CD4-positive, CD25-positive, alpha-beta regulatory T cell (primary cell): Measurements from ENCODE around the gene ISLR. TPM values are rescaled to one million over a fixed set of nuclear protein-coding genes. Genes with fewer than 3 reads are reported as not detected.

Source experiments
- ATAC-seq, 2 donors: fragments of 150-1000 bp; cut with Tn5 transposase; one replicate each; pipeline ENCODE4 v1.10.0; 2021; ENCODE audit warnings: low read depth in 2 of 2, moderate number of reproducible peaks in 2 of 2, moderate library complexity in 1 of 2
- DNase-seq, 3 donors: peaks; one replicate each; pipeline versions ENCODE4 v3.0.0 to v3.0.0-alpha.2; 2012 to 2022; ENCODE audit warnings: mixed read lengths in 1 of 3
- H3K27ac ChIP-seq: one replicate; pipeline ENCODE4 v1.7.0; 2013; ENCODE audit warnings: mild to moderate bottlenecking, low read length; ENCODE audit not compliant: insufficient read depth, poor library complexity, severe bottlenecking
- H3K27me3 ChIP-seq: one replicate; pipeline ENCODE4 v1.7.0; 2013; ENCODE audit warnings: low read length; ENCODE audit not compliant: control insufficient read depth, insufficient read depth
- H3K36me3 ChIP-seq: one replicate; pipeline ENCODE4 v1.7.0; 2013; ENCODE audit warnings: mild to moderate bottlenecking, low read length, moderate library complexity; ENCODE audit not compliant: control insufficient read depth, insufficient read depth
- H3K4me1 ChIP-seq: 2 replicates; pipeline ENCODE4 v1.7.0; 2013; ENCODE audit warnings: mild to moderate bottlenecking, low read length; ENCODE audit not compliant: insufficient read depth, control insufficient read depth, poor library complexity, severe bottlenecking
- H3K4me3 ChIP-seq: one replicate; pipeline ENCODE4 v1.7.0; 2013; ENCODE audit warnings: low read depth, mild to moderate bottlenecking, low read length, moderate library complexity
- H3K9me3 ChIP-seq, 2 experiments: 1 replicate in 1 of 2; 2 replicates in 1 of 2; pipeline ENCODE4 v1.7.0; 2013; ENCODE audit warnings: low read length in 2 of 2, mild to moderate bottlenecking in 1 of 2, moderate library complexity in 1 of 2; ENCODE audit not compliant: control insufficient read depth in 2 of 2
- H3K27ac Mint-ChIP-seq, 3 donors: one replicate each; pipeline ENCODE4 v1.8.0; 2020 to 2022; ENCODE audit warnings: mild to moderate bottlenecking in 3 of 3, mixed read lengths in 3 of 3, moderate library complexity in 2 of 3
- H3K27me3 Mint-ChIP-seq: one replicate; pipeline ENCODE4 v1.8.0; 2022; ENCODE audit warnings: mild to moderate bottlenecking, mixed read lengths
- H3K36me3 Mint-ChIP-seq: one replicate; pipeline ENCODE4 v1.8.0; 2020; ENCODE audit warnings: mixed read lengths
- H3K4me1 Mint-ChIP-seq, 4 donors: one replicate each; pipeline ENCODE4 v1.8.0; 2020 to 2022; ENCODE audit warnings: mixed read lengths in 4 of 4, mild to moderate bottlenecking in 1 of 4
- H3K4me3 Mint-ChIP-seq, 4 donors: one replicate each; pipeline ENCODE4 v1.8.0; 2020 to 2022; ENCODE audit warnings: mild to moderate bottlenecking in 4 of 4, mixed read lengths in 4 of 4, moderate library complexity in 3 of 4
- H3K9me3 Mint-ChIP-seq, 7 donors: one replicate each; pipeline ENCODE4 v1.8.0; 2020 to 2022; ENCODE audit warnings: mixed read lengths in 7 of 7, mild to moderate bottlenecking in 3 of 7, moderate library complexity in 2 of 7
- polyA plus RNA-seq, 4 donors: library from polyadenylated mRNA; unstranded; fragments of 300-500 nt; fragmentation: Illumina TruSeq; gene quantifications; one replicate each; pipeline ENCODE4 v1.2.3, GENCODE V29; 2021
- total RNA-seq: library from RNA; stranded (reverse); gene quantifications from one replicate; pipeline ENCODE4 v1.2.3, GENCODE V29; 2022

ISLR gene
- total and polyA plus RNA-seq, 5 donors from 2014 or later, result not detected

DNA sequence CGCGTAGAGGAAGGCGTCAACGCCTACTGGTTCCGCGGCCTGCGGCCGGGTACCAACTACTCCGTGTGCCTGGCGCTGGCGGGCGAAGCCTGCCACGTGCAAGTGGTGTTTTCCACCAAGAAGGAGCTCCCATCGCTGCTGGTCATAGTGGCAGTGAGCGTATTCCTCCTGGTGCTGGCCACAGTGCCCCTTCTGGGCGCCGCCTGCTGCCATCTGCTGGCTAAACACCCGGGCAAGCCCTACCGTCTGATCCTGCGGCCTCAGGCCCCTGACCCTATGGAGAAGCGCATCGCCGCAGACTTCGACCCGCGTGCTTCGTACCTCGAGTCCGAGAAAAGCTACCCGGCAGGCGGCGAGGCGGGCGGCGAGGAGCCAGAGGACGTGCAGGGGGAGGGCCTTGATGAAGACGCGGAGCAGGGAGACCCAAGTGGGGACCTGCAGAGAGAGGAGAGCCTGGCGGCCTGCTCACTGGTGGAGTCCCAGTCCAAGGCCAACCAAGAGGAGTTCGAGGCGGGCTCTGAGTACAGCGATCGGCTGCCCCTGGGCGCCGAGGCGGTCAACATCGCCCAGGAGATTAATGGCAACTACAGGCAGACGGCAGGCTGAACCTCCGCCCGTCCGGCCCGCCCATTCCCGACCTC is 39.0 kb upstream of the ISLR start:
- Histone ChIP-seq H3K4me3 (no peak overlapping the region), H3K4me1 (peaks cover 20% of the 10 kb centered on the region), H3K9me3 (no peaks in the 10 kb centered on the region), H3K27ac (no peak overlapping the region), H3K27me3 (peaks cover 27% of the 10 kb centered on the region), H3K36me3 (no peaks in the 10 kb centered on the region)
- no peak overlapping the region for H3K27ac Mint-ChIP-seq
- DNase-seq (no peak), ATAC-seq (no peak)
- H3K36me3 Mint-ChIP-seq, result no peaks in the 10 kb centered on the region
- peaks cover 0 to 44% (median 19%) of the 10 kb centered on the region in 4 donors for H3K4me1 Mint-ChIP-seq
- peaks cover 0 to 4% (median 0%) of the 10 kb centered on the region in 7 donors for H3K9me3 Mint-ChIP-seq
- peak overlapping the region; percentile 26 to 74 (median 68) for H3K4me3 Mint-ChIP-seq
- H3K27me3 Mint-ChIP-seq, result peaks cover 86% of the 10 kb centered on the region

DNA sequence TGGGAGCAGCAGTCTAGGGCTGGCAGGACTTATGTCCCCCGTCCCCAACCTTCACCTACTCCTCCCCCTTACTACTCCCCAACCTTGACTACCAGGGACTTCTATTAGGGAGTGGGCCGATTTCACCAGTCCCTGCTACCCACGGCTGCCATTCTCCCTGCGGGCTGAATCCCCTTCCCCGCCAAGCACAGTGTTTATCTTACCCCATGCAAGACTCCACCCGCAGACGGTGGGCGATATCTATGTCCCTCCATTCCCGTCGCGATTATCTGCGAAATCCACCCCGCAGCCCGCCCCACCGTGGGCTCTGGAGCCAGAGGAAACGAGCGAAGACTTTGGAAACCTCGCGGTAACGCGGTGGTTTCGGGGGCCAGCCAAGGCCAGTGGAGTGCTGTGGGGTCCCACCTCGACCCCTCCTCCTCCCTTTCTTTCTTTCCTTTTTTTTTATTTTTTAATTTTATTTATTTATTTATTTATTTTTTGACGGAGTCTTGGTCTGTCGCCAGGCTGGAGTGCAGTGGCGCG is 38.4 kb upstream of the ISLR start:
- H3K27me3 Mint-ChIP-seq, result peaks cover 84% of the 10 kb centered on the region
- H3K27ac Mint-ChIP-seq, result no peak overlapping the region
- Histone ChIP-seq H3K9me3 (no peaks in the 10 kb centered on the region), H3K27me3 (peaks cover 27% of the 10 kb centered on the region), H3K4me1 (peaks cover 20% of the 10 kb centered on the region), H3K4me3 (no peak overlapping the region), H3K27ac (no peak overlapping the region), H3K36me3 (no peaks in the 10 kb centered on the region)
- ATAC-seq (no peak), DNase-seq (no peak)
- H3K9me3 Mint-ChIP-seq, result peaks cover 0 to 4% (median 0%) of the 10 kb centered on the region in 7 donors
- H3K4me3 Mint-ChIP-seq, result peak overlapping the region; percentile 26 to 74 (median 68)
- no peaks in the 10 kb centered on the region for H3K36me3 Mint-ChIP-seq
- H3K4me1 Mint-ChIP-seq, result peaks cover 0 to 40% (median 19%) of the 10 kb centered on the region in 4 donors

DNA sequence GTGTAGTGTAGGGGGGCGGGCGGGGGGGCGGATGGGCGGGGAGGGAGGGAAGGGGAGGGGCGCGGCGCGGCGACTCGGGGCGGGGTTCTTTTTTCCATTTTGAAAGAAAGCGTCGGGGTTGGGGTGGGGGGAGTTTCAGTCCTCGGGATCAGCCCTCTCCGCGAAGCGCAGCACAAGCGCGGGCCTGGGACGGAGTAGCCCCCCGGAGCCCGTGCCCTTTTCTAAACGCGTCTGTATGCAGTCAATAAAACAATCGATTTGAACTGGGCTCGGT is 37.0 kb upstream of the ISLR start:
- Mint-ChIP-seq H3K4me1 (peaks cover 0 to 32% (median 16%) of the 10 kb centered on the region in 4 donors), H3K27me3 (peaks cover 78% of the 10 kb centered on the region), H3K9me3 (peaks cover 0 to 4% (median 0%) of the 10 kb centered on the region in 7 donors), H3K27ac (no peak overlapping the region), H3K4me3 (peak overlapping the region in 3 of 4 donors; percentile 73 to 86 (median 82)), H3K36me3 (no peaks in the 10 kb centered on the region)
- no peak for DNase-seq
- H3K4me1 ChIP-seq, result peaks cover 20% of the 10 kb centered on the region
- H3K27me3 ChIP-seq, result peaks cover 26% of the 10 kb centered on the region
- H3K9me3 ChIP-seq, result no peaks in the 10 kb centered on the region
- H3K4me3 ChIP-seq, result no peak overlapping the region
- no peak for ATAC-seq
- H3K36me3 ChIP-seq, result no peaks in the 10 kb centered on the region
- H3K27ac ChIP-seq, result no peak overlapping the region

DNA sequence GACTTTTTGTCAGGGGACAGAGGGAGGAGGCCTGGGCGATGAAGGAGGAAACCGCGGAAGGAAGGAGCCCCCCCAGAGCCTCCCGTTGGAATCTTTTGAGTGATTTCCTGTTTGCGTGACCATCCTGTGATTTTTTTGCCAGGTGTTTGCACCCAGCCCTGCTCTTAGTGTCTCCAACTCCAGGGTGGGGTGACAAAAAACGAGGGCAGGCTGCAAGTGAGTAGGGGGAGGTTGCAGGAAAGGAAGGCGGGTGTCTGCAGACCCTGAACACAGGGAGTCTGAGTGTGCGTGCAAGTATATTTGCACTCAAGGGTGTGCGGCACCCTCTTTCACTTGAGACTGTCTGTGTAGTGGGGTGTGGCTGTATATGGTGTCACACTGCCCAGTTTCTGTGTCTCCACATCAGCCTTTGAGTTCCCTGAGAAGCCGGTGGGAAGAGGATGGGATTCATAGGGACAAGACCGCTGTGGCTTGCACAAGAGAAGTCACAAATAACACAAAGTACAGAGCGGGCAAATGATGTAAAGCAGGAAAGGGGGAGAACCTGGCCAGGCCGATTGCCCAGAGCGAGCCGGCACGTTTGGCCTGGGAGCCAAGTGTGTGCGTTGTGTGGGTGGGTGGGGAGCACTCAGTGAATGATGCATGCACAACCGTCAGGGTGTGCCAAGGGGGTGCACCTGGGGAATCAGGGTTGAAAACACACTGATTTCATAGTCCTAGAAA is 36.5 kb upstream of the ISLR start:
- peaks cover 0 to 32% (median 15%) of the 10 kb centered on the region in 4 donors for H3K4me1 Mint-ChIP-seq
- ATAC-seq, result no peak
- peak overlapping the region in 1 of 3 donors; percentile 23 for H3K27ac Mint-ChIP-seq
- H3K4me1 ChIP-seq, result peaks cover 20% of the 10 kb centered on the region
- no peaks in the 10 kb centered on the region for H3K36me3 ChIP-seq
- no peak overlapping the region for H3K27ac ChIP-seq
- H3K4me3 ChIP-seq, result no peak overlapping the region
- H3K27me3 ChIP-seq, result peaks cover 21% of the 10 kb centered on the region
- H3K9me3 Mint-ChIP-seq, result peaks cover 0 to 4% (median 0%) of the 10 kb centered on the region in 7 donors
- H3K36me3 Mint-ChIP-seq, result no peaks in the 10 kb centered on the region
- no peak for DNase-seq
- H3K9me3 ChIP-seq, result no peaks in the 10 kb centered on the region
- peaks cover 77% of the 10 kb centered on the region for H3K27me3 Mint-ChIP-seq
- H3K4me3 Mint-ChIP-seq, result peak overlapping the region; percentile 30 to 82 (median 76)

DNA sequence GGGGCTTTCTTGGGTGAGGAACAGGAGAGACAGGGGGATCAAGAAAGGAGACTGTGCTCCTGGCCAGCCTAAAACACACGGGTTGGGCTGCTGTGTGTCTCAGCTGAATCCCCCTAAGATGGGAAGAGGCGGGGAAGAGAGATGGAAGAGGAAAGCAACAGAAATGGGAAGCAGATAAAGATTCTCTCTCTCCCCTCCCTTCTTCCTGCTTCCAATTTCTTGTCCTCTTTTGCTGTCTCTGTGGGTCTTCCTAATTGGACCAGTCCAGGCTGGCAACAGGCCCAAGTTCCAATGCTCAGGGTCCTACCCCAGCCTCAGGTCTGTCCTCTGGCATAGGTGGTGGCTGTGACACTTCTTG is 36.0 kb upstream of the ISLR start:
- no peak overlapping the region for H3K4me3 ChIP-seq
- H3K27ac Mint-ChIP-seq, result no peak overlapping the region
- peaks cover 0 to 28% (median 11%) of the 10 kb centered on the region in 4 donors for H3K4me1 Mint-ChIP-seq
- H3K9me3 ChIP-seq, result no peaks in the 10 kb centered on the region
- H3K27me3 ChIP-seq, result peaks cover 22% of the 10 kb centered on the region
- peaks cover 20% of the 10 kb centered on the region for H3K4me1 ChIP-seq
- peak overlapping the region in 2 of 4 donors; percentile 73 to 82 for H3K4me3 Mint-ChIP-seq
- no peak overlapping the region for H3K27ac ChIP-seq
- no peak for DNase-seq
- no peaks in the 10 kb centered on the region for H3K36me3 Mint-ChIP-seq
- no peaks in the 10 kb centered on the region for H3K36me3 ChIP-seq
- peaks cover 74% of the 10 kb centered on the region for H3K27me3 Mint-ChIP-seq
- ATAC-seq, result no peak
- H3K9me3 Mint-ChIP-seq, result peaks cover 0 to 4% (median 0%) of the 10 kb centered on the region in 7 donors

DNA sequence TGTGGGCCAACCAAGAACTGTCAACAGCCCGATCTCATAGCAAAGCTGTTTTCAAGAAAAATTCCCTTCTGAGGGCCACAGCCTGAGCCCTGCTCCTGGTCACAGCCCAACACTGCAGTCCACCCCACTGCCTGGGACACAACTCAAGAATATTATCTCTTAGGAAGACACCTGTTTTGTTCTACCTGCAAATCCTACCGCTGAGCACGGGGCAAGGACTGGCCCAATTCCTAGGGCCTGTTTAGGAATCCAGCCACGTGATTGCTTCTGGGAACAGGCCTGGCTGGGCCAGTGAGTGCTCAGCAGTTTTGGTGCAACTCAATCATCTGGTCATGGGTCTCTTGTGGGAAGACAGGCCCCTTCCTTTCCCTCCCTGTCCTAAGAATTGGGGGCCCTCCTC is 34.9 kb upstream of the ISLR start:
- H3K36me3 Mint-ChIP-seq, result no peaks in the 10 kb centered on the region
- H3K27me3 Mint-ChIP-seq, result peaks cover 69% of the 10 kb centered on the region
- Histone ChIP-seq H3K27ac (no peak overlapping the region), H3K27me3 (peaks cover 23% of the 10 kb centered on the region), H3K9me3 (no peaks in the 10 kb centered on the region), H3K4me3 (no peak overlapping the region), H3K36me3 (no peaks in the 10 kb centered on the region), H3K4me1 (peaks cover 20% of the 10 kb centered on the region)
- H3K27ac Mint-ChIP-seq, result no peak overlapping the region
- no peak for ATAC-seq
- no peak overlapping the region for H3K4me3 Mint-ChIP-seq
- no peak for DNase-seq
- peaks cover 0 to 4% (median 0%) of the 10 kb centered on the region in 7 donors for H3K9me3 Mint-ChIP-seq
- peaks cover 0 to 25% (median 11%) of the 10 kb centered on the region in 4 donors for H3K4me1 Mint-ChIP-seq

DNA sequence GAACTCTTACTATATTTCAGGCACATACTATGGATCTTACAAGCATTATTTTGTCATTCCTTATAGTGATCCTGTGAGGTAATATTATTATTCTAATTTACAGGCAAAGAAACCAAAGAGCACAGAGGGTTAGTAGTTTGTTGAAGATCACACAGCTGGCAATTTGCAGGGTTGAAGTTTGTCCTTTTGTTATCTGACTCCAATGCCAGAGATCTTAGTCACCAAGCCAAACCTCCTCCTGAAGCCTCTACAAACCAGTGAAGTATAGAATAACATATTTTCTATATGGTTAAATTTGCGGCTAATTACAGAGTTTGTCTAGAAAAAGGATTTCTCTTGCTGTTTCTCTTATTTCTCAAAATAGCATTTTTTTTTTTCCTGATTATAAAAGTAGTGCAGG is 31.9 kb upstream of the ISLR start:
- Histone ChIP-seq H3K27me3 (peaks cover 31% of the 10 kb centered on the region), H3K4me3 (no peak overlapping the region), H3K4me1 (peaks cover 6% of the 10 kb centered on the region), H3K9me3 (no peaks in the 10 kb centered on the region), H3K27ac (no peak overlapping the region), H3K36me3 (no peaks in the 10 kb centered on the region)
- Mint-ChIP-seq H3K27me3 (peaks cover 55% of the 10 kb centered on the region), H3K4me1 (peaks cover 0 to 8% (median 6%) of the 10 kb centered on the region in 4 donors), H3K36me3 (no peaks in the 10 kb centered on the region), H3K9me3 (peaks cover 0 to 3% (median 0%) of the 10 kb centered on the region in 7 donors), H3K4me3 (no peak overlapping the region), H3K27ac (no peak overlapping the region)
- DNase-seq (no peak), ATAC-seq (no peak)
